ENCODE results near the gene GOSR2. TPM values are rescaled to one million over a fixed set of nuclear protein-coding genes. Genes with fewer than 3 reads are reported as not detected.
A peak's percentile ranks its signal among the peaks of the same experiment; 100 is the strongest.

Gene GOSR2
- total and polyA plus RNA-seq, 2 of the 8 experiments (the other 6 are each of a cell fraction or from before 2014, with no cell fraction given): 28.2 to 36.2 TPM

- no peaks in the 10 kb centered on the region for H3K79me1 ChIP-seq (ENCODE audit: low read depth, low read length)
- no peak overlapping the region for H3K27ac ChIP-seq (ENCODE audit: low read depth, low read length)
- peaks cover 0 to 1% of the 10 kb centered on the region in 2 experiments for H4K20me1 ChIP-seq (replicated peaks in 1 of 2; ENCODE audit: control insufficient read depth in 1 of 2, insufficient read depth in 2 of 2, low read length in 2 of 2)
- CTCF ChIA-PET (ENCODE audit: partially characterized antibody): interaction anchor here (0.8 to 3.9 kb wide), 3 partner anchors 10 to 21 kb away, joined by 3 to 18 read pairs (median 3); no protein-coding TSS in a partner anchor
- no peak overlapping the region for H3K4me3 ChIP-seq (ENCODE audit: extremely low read depth in 1 of 4, insufficient read depth in 2 of 4, low read depth in 3 of 4, low read length in 4 of 4)
- H2AK5ac ChIP-seq (ENCODE audit: low read depth, low read length): no peak overlapping the region
- H3K36me3 ChIP-seq (ENCODE audit: control insufficient read depth in 2 of 4, insufficient read depth in 4 of 4, low read length in 3 of 4): no peaks in the 10 kb centered on the region; a peak in 1 of 8 replicates
- POLR2A ChIA-PET (ENCODE audit: partially characterized antibody): no interaction called here
- TF ChIP-seq GABPA (IDR thresholded peaks at IDR 0.05; ENCODE audit: borderline replicate concordance, insufficient read depth, low read length) (no peak), SP4 (IDR thresholded peaks at IDR 0.05; ENCODE audit: low read length) (no peak)
- TF ChIP-seq, protein P1, sequence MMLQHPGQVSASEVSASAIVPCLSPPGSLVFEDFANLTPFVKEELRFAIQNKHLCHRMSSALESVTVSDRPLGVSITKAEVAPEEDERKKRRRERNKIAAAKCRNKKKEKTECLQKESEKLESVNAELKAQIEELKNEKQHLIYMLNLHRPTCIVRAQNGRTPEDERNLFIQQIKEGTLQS (IDR thresholded peaks at IDR 0.05; ENCODE audit: insufficient read depth, low read depth, low read length): no peak
- H2BK5ac ChIP-seq (ENCODE audit: low read depth, low read length): no peak overlapping the region
- no peak overlapping the region for H2AFZ ChIP-seq (ENCODE audit: low read length)
- H3K9ac ChIP-seq (replicated peaks in 1 of 4; ENCODE audit: extremely low read depth in 1 of 4, low read depth in 3 of 4, low read length in 3 of 4): no peak overlapping the region
- DNase-seq (ENCODE audit: low read depth in 1 of 2, low spot score in 2 of 2) (no peak), FAIRE-seq (no peak)
- H3K14ac ChIP-seq (ENCODE audit: insufficient read length): no peak overlapping the region
- no peak overlapping the region for H4K8ac ChIP-seq (ENCODE audit: extremely low read depth, insufficient read depth, low read length)
- no peak overlapping the region for H2BK20ac ChIP-seq (ENCODE audit: low read length)
- H3K4me1 ChIP-seq (replicated peaks in 1 of 4; ENCODE audit: control insufficient read depth in 3 of 4, insufficient read depth in 4 of 4, low read length in 3 of 4): no peaks in the 10 kb centered on the region
- no peak overlapping the region for H3K4ac ChIP-seq (replicated peaks; ENCODE audit: insufficient read length, low read depth, low read length)
- WGBS, 2 experiments (ENCODE audit: extremely low coverage in 1 of 2, insufficient coverage in 1 of 2, insufficient read length in 1 of 2, insufficient replicate concordance in 2 of 2, low coverage in 1 of 2, low lambda C conversion rate in 2 of 2, missing lambda C conversion rate in 1 of 2): 62% methylated on average over 1 of the region's 1 CpG; no CpG with 5 or more reads in 1 of the 2 experiments
- H4K5ac ChIP-seq (ENCODE audit: insufficient read length, low read depth, low read length): no peak overlapping the region
- H4K91ac ChIP-seq (replicated peaks; ENCODE audit: insufficient read length, low read length): no peak overlapping the region
- H3K23me2 ChIP-seq (ENCODE audit: low read depth, low read length): no peaks in the 10 kb centered on the region
- no peak overlapping the region for H3K18ac ChIP-seq (ENCODE audit: extremely low read depth, low read length)
- peaks cover 0 to 6% of the 10 kb centered on the region in 2 experiments; a peak in 3 of 4 replicates for H3K9me3 ChIP-seq (ENCODE audit: insufficient read depth in 2 of 2, low read depth in 1 of 2, low read length in 1 of 2)
- H2BK15ac ChIP-seq (ENCODE audit: low read length): no peak overlapping the region
- no peak overlapping the region for H3K23ac ChIP-seq (ENCODE audit: insufficient read length)
- H3K4me2 ChIP-seq (ENCODE audit: insufficient read depth in 1 of 2, low read depth in 2 of 2, low read length in 2 of 2): no peak overlapping the region
- no peak overlapping the region for H3K56ac ChIP-seq (replicated peaks; ENCODE audit: insufficient read length, low read depth, low read length)
- H2BK12ac ChIP-seq (ENCODE audit: low read depth, low read length): 0 out of 2 replicates have a peak overlapping the region, but pooled peaks have one; percentile 60
- H3K79me2 ChIP-seq (ENCODE audit: control insufficient read depth in 1 of 2, insufficient read depth in 2 of 2, low read length in 2 of 2): no peaks in the 10 kb centered on the region
- H3K27me3 ChIP-seq (replicated peaks in 1 of 4; ENCODE audit: control insufficient read depth in 3 of 4, extremely low read depth in 1 of 4, insufficient read depth in 3 of 4, low read length in 3 of 4): peaks cover 0 to 2% (median 0%) of the 10 kb centered on the region in 4 experiments; a peak in 1 of 7 replicates
- no peak overlapping the region for H2BK120ac ChIP-seq (replicated peaks; ENCODE audit: low read depth, low read length)
Measured at GRCh38 chr17:46962374-46962790, 39.4 kb downstream of the GOSR2 start.
